GM10847 (cell line): Measurements from ENCODE around the gene VWA8.

ENCODE experiments used
- POLR2A ChIP-seq: IDR thresholded peaks from 2 replicates; pipeline ENCODE4 v1.6.1; 2011; ENCODE audit not compliant: insufficient read length; ENCODE audit errors: extremely low read depth

Gene VWA8

GRCh38 chr13:41614671-41615527 is 346.0 kb downstream of the VWA8 start:
- no peak for TF ChIP-seq POLR2A

- TF ChIP-seq POLR2A, result no peak
Observed at GRCh38 chr13:41613984-41614661, 346.8 kb downstream of the VWA8 start.

- TF ChIP-seq POLR2A, result no peak
Observed at GRCh38 chr13:41613471-41613870, 347.4 kb downstream of the VWA8 start.

- no peak for TF ChIP-seq POLR2A
Observed at GRCh38 chr13:41611385-41611784, 349.5 kb downstream of the VWA8 start.

GRCh38 chr13:41610404-41610803 is 350.5 kb downstream of the VWA8 start:
- TF ChIP-seq POLR2A, result no peak

GRCh38 chr13:41609828-41610227 is 351.1 kb downstream of the VWA8 start:
- TF ChIP-seq POLR2A, result no peak

GRCh38 chr13:41608839-41609177 is 352.1 kb downstream of the VWA8 start:
- no peak for TF ChIP-seq POLR2A

GRCh38 chr13:41608111-41608838 is 352.6 kb downstream of the VWA8 start:
- no peak for TF ChIP-seq POLR2A

- no peak for TF ChIP-seq POLR2A
Observed at GRCh38 chr13:41606646-41607045, 354.3 kb downstream of the VWA8 start.

GRCh38 chr13:41605319-41606285 is 355.3 kb downstream of the VWA8 start:
- no peak for TF ChIP-seq POLR2A

GRCh38 chr13:41603917-41604316 is 357.0 kb downstream of the VWA8 start:
- TF ChIP-seq POLR2A, result no peak

- TF ChIP-seq POLR2A, result no peak
Observed at GRCh38 chr13:41601718-41602445, 359.0 kb downstream of the VWA8 start.

- no peak for TF ChIP-seq POLR2A
Observed at GRCh38 chr13:41599619-41600018, 361.3 kb downstream of the VWA8 start.
